ENCODE measurements around the gene C1orf226. TPM values are rescaled to one million over a fixed set of nuclear protein-coding genes. Genes with fewer than 3 reads are reported as not detected.

Gene C1orf226
- total and polyA plus RNA-seq, 2 of the 4 experiments (the other 2 are of a cell fraction), result under 0.01 to 0.10 TPM

DNA sequence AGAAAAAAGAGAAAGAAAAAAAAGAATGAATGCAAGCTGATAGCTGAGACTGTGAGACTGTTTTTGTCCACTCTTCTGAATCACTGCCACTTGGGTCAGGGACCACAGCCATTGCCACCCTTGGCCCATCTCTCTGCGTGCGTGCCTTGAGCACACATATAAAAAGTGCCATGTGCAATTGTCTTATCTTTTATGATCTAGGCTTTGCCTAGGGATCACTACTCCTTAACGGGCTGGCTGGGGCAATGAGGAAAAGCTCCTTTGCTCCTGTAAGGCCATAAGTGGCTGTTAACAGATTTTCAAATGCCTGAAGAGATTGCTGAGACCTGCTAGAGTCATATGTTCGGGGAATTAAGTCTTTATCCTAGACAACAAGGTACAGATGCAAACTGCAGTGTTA lies 13.1 kb upstream of the C1orf226 start:
- H2AK9ac ChIP-seq (replicated peaks; ENCODE audit: low read depth, low read length, poor library complexity), result no peak overlapping the region
- H3K14ac ChIP-seq (replicated peaks; ENCODE audit: low read depth, low read length), result no peak overlapping the region
- no peak overlapping the region for H4K8ac ChIP-seq (ENCODE audit: low read depth in 2 of 2, low read length in 2 of 2)
- H2AFZ ChIP-seq (replicated peaks; ENCODE audit: low read length, poor library complexity), result no peak overlapping the region
- ATAC-seq (ENCODE audit: low read depth) (no peak), DNase-seq (no peak)
- H4K91ac ChIP-seq (ENCODE audit: insufficient read depth, low read depth, low read length), result no peak overlapping the region
- no peaks in the 10 kb centered on the region for H3K9me1 ChIP-seq (ENCODE audit: insufficient read depth, low read length)
- TF ChIP-seq FOS (IDR thresholded peaks at IDR 0.05; ENCODE audit: low read depth, low read length) (no peak), MXI1 (IDR thresholded peaks at IDR 0.05; ENCODE audit: borderline replicate concordance, low read depth, low read length) (no peak), BHLHE40 (IDR thresholded peaks at IDR 0.05; ENCODE audit: low read depth, low read length) (no peak), MAFK (IDR thresholded peaks at IDR 0.05; ENCODE audit: low read depth, low read length) (no peak), MAZ (IDR thresholded peaks at IDR 0.05; ENCODE audit: borderline replicate concordance, low read depth, low read length) (no peak), SMC3 (IDR thresholded peaks at IDR 0.05; ENCODE audit: low read depth, low read length) (no peak), CHD1 (IDR thresholded peaks at IDR 0.05; ENCODE audit: low read depth, low read length) (no peak), RCOR1 (IDR thresholded peaks at IDR 0.05; ENCODE audit: insufficient replicate concordance, low read length) (no peak), NFE2L2 (IDR thresholded peaks at IDR 0.05; ENCODE audit: low read depth, low read length) (no peak), POLR2A (IDR thresholded peaks at IDR 0.05; ENCODE audit: low read depth, low read length) (no peak), CEBPB (IDR thresholded peaks at IDR 0.05; ENCODE audit: low read depth, low read length) (no peak), RFX5 (IDR thresholded peaks at IDR 0.05; ENCODE audit: low read depth, low read length) (no peak), RAD21 (IDR thresholded peaks at IDR 0.05; ENCODE audit: low read length) (no peak)
- TF ChIP-seq, protein P1, sequence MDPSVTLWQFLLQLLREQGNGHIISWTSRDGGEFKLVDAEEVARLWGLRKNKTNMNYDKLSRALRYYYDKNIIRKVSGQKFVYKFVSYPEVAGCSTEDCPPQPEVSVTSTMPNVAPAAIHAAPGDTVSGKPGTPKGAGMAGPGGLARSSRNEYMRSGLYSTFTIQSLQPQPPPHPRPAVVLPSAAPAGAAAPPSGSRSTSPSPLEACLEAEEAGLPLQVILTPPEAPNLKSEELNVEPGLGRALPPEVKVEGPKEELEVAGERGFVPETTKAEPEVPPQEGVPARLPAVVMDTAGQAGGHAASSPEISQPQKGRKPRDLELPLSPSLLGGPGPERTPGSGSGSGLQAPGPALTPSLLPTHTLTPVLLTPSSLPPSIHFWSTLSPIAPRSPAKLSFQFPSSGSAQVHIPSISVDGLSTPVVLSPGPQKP (IDR thresholded peaks at IDR 0.05; ENCODE audit: borderline replicate concordance, low read depth, low read length), result no peak
- TF ChIP-seq, protein P2, sequence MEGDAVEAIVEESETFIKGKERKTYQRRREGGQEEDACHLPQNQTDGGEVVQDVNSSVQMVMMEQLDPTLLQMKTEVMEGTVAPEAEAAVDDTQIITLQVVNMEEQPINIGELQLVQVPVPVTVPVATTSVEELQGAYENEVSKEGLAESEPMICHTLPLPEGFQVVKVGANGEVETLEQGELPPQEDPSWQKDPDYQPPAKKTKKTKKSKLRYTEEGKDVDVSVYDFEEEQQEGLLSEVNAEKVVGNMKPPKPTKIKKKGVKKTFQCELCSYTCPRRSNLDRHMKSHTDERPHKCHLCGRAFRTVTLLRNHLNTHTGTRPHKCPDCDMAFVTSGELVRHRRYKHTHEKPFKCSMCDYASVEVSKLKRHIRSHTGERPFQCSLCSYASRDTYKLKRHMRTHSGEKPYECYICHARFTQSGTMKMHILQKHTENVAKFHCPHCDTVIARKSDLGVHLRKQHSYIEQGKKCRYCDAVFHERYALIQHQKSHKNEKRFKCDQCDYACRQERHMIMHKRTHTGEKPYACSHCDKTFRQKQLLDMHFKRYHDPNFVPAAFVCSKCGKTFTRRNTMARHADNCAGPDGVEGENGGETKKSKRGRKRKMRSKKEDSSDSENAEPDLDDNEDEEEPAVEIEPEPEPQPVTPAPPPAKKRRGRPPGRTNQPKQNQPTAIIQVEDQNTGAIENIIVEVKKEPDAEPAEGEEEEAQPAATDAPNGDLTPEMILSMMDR (conservative IDR thresholded peaks at IDR 0.05; ENCODE audit: low read depth, low read length), result no peak
- TF ChIP-seq, protein P3, sequence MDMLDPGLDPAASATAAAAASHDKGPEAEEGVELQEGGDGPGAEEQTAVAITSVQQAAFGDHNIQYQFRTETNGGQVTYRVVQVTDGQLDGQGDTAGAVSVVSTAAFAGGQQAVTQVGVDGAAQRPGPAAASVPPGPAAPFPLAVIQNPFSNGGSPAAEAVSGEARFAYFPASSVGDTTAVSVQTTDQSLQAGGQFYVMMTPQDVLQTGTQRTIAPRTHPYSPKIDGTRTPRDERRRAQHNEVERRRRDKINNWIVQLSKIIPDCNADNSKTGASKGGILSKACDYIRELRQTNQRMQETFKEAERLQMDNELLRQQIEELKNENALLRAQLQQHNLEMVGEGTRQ (IDR thresholded peaks at IDR 0.05; ENCODE audit: low read depth, low read length), result no peak
- no peak overlapping the region for H2BK5ac ChIP-seq (ENCODE audit: low read depth, low read length, poor library complexity, severe bottlenecking)
- no peak overlapping the region for H3K27ac ChIP-seq (ENCODE audit: insufficient read depth, low read length)
- no peak overlapping the region for H2BK120ac ChIP-seq (ENCODE audit: low read depth, low read length)
- H3K79me1 ChIP-seq (ENCODE audit: low read depth in 1 of 2, low read length in 2 of 2), result no peaks in the 10 kb centered on the region
- no peak overlapping the region for H2BK15ac ChIP-seq (ENCODE audit: low read depth, low read length)
- H3K4me1 ChIP-seq (ENCODE audit: control insufficient read depth, insufficient read depth, low read length), result no peaks in the 10 kb centered on the region
- H3K9ac ChIP-seq (ENCODE audit: low read depth, low read length), result no peak overlapping the region
- H3K56ac ChIP-seq (ENCODE audit: extremely low read depth, insufficient read depth, low read length), result no peak overlapping the region
- intact Hi-C loops (cut with micrococcal nuclease) (no loop called here), dilution Hi-C loops (cut with HindIII; ENCODE audit: low sequenced_read_pairs, unreplicated experiment) (no loop called here), in situ Hi-C loops (cut with MboI; ENCODE audit: low sequenced_read_pairs) (no loop called here)
- no TSS peak for BruUV-seq (replicated peaks)
- no peak overlapping the region for H3K18ac ChIP-seq (ENCODE audit: low read depth, low read length)
- CTCF ChIA-PET, result interaction anchor here (1.2 to 1.5 kb wide), 3 partner anchors 11 to 312 kb away, joined by 3 to 5 read pairs (median 4); no protein-coding TSS in a partner anchor
- H4K20me1 ChIP-seq (ENCODE audit: insufficient read depth, low read length), result no peaks in the 10 kb centered on the region
- no peak overlapping the region for H3K23ac ChIP-seq (ENCODE audit: low read depth, low read length)
- peaks cover 21% of the 10 kb centered on the region for H3K27me3 ChIP-seq (ENCODE audit: control insufficient read depth, insufficient read depth, low read length)
- no peak overlapping the region for H2AK5ac ChIP-seq (ENCODE audit: low read depth, low read length)
- POLR2A ChIA-PET (ENCODE audit: unreplicated experiment), result interaction anchor here (0.6 kb wide), 1 partner anchor 214 kb away, joined by 4 read pairs; no protein-coding TSS in a partner anchor
- no CpG with 5 or more reads among the region's 4 CpGs for WGBS, 2 experiments (ENCODE audit: extremely low coverage in 2 of 2, insufficient read length in 1 of 2)
- no peaks in the 10 kb centered on the region for H3K36me3 ChIP-seq (ENCODE audit: control insufficient read depth, insufficient read depth, low read length)
- H3K4me2 ChIP-seq (ENCODE audit: low read depth, low read length), result no peak overlapping the region
- no peak overlapping the region for H3K4me3 ChIP-seq (ENCODE audit: insufficient read depth, low read depth, low read length)
- H4K5ac ChIP-seq (ENCODE audit: low read depth, low read length), result no peak overlapping the region
- no peak overlapping the region for H3K4ac ChIP-seq (ENCODE audit: low read depth, low read length)
- no peaks in the 10 kb centered on the region for H3K9me3 ChIP-seq (ENCODE audit: control insufficient read depth, insufficient read depth, low read length)
- H2BK20ac ChIP-seq (ENCODE audit: low read depth, low read length), result no peak overlapping the region

Measured in IMR-90 (cell line).